Stimulated activated CD4-positive, alpha-beta T cell treated with anti-CD3 and anti-CD28 coated beads, Interleukin-4, amount 100 ng/mL, for 48 hours (primary cell): Measurements from ENCODE around the gene RGMA.
A peak's percentile ranks its signal among the peaks of the same experiment; 100 is the strongest.
"Not testable (repeated sequence)": the region's sequence is repeated elsewhere in the genome, so short reads cannot be mapped to it uniquely, and the experiment has no call there.

Source experiments
- DNase-seq, 2 donors: peaks; one replicate each; pipeline ENCODE4 v3.0.0-alpha.2; 2020; ENCODE audit warnings: low read depth in 2 of 2

RGMA gene

GRCh38 chr15:93034512-93034911 lies 54.5 kb downstream of the RGMA start:
- DNase-seq: no peak

GRCh38 chr15:93033434-93034045 lies 55.5 kb downstream of the RGMA start:
- no peak for DNase-seq

GRCh38 chr15:93032515-93033206 lies 56.4 kb downstream of the RGMA start:
- DNase-seq: not testable (repeated sequence)

GRCh38 chr15:93031557-93032384 lies 57.2 kb downstream of the RGMA start:
- DNase-seq: not testable (repeated sequence)

DNA sequence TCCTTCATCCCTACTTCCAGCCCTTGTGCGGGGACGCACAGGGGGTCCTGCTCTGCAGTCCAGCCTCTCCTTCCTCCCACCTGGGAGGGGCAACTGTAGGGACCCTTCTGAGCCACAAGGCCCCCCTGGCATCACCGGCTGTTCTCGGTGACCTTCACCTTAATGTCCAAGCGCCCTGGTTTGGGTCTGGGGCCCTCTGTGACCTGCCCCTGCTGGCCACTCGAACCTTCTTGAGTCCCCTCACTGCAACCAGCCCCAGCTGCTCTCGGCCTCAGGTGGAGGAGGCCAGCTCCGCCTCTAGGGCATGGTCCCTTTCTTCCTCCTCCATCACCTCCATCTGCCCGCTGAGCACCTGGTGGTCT lies 57.9 kb downstream of the RGMA start:
- DNase-seq: no peak

DNA sequence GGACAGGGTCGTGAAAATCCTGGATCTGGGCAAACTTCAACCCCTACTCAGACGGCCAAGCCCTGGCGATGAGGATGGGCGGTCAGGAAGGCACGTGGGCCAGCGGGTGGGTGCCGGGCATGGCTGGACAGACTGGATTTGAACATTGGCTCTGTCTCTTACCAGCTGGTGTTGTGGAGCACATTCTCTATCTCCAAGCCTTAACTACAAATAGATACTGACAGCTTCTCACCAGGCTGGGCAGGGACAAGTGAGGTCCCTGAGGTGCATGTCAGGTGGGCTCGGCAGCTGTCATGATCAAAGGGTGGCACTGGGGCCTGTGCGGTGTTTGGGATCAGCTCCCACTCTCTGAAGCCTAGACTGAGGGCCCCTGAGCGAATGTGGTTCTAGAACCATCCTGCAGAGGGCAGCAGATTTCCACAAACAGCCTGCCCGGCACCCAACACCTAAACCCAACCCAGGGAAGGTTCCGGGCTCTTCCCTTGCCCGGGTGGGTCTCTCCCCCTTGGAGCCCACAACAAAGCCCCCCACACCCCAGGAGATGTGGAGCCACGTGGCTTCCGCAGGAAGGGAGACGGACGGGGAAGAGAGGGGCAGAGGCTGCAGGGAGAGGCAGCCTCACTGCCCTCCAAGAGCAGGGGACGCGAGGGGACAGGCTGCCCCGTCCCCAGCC lies 58.4 kb downstream of the RGMA start:
- DNase-seq: peak; percentile 46 to 57

DNA sequence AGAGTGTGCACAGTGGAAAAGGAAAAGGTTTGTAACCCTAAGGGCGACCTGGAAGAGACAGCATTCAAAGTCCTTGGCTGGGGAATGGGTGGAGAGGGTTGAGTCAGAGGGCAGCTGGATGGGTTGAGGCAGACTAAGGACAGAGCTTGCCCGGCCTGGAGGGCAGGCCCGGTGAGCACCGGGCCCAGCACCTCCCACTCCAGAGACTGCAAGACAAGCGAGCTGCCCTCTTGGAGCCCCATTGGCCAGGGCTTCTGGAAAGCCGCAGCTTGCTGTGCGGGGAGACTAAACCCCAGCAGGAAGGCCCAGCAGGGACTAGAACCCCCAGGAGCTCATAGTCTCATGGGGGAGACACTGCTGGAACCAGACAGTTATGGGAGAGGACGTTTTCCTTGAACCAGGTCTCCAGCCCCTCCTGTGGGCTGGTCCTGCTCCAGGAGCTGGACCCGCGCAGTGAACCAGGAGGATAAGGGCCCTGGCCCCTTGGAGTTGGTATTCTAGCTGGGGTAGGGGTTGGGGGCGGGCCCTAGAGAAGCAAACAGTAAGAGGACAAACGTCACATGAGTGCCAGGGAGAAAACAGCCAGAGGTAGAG lies 59.1 kb downstream of the RGMA start:
- DNase-seq: no peak

- DNase-seq: no peak
Observed at GRCh38 chr15:93029214-93029835, 59.7 kb downstream of the RGMA start.

GRCh38 chr15:93028632-93029213 lies 60.3 kb downstream of the RGMA start:
- DNase-seq: peak in 1 of 2 donors; percentile 23

- no peak for DNase-seq
Observed at GRCh38 chr15:93028111-93028631, 60.8 kb downstream of the RGMA start.

DNA sequence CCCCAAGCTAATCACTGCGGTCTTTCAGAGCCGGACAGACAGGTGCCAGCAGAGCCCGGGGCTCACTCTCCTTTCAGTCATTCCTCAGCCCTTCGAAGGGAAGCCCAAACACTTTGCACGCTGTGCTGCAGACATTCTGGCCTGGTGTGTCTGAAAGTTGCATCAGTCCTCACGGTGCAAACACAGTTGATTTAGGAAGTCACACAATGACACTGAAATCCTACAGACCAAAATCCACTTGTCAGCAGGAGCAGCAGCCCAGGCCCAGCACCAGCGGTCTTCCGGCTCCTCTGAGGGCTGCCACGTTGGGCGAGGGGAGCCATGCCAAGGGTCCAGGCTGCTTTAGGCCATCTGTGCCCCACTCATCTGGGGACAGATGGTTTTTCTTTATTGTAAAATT lies 61.6 kb downstream of the RGMA start:
- DNase-seq: no peak

DNA sequence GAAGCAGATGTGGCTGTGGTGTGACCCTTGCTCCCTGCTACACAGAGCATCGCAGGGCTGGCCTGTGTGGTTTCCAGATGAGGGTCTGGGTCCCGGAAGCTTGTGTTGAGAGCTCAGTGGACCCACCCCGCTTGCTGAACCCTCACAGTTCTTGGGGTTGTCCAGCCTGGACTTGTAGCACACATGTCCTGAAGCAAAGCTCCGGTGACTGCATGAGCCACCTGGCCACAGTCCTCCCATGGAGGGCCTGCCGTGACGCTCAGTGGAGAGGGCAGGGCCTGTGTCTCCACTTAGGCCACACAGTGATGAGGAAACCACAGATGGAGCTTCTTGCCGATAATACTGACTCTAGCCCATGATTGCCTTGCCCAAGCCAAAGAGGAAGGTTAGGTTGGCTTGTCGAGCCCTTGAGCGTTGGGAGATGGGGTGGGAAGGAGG lies 62.6 kb downstream of the RGMA start:
- DNase-seq: no peak

DNA sequence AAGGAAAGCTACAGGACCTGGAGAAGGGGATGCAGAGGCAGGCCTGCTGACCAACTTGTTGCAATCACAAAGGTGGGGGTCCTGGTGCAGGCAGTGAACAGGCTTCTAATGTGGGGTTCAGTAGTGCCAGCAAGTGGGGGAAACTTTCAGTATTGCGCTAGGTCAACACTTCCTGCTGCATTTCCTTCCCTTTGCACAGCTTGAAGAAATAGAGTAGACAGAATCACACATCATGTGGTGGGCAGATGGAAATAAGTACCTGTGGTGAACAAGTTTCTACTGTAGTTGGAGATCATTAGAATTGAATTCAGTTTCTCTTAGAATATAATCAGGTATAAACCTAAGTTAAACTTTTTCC lies 63.4 kb downstream of the RGMA start:
- DNase-seq: no peak

GRCh38 chr15:93024716-93025624 lies 64.0 kb downstream of the RGMA start:
- DNase-seq: no peak

- no peak for DNase-seq
Observed at GRCh38 chr15:93024293-93024692, 64.7 kb downstream of the RGMA start.

DNA sequence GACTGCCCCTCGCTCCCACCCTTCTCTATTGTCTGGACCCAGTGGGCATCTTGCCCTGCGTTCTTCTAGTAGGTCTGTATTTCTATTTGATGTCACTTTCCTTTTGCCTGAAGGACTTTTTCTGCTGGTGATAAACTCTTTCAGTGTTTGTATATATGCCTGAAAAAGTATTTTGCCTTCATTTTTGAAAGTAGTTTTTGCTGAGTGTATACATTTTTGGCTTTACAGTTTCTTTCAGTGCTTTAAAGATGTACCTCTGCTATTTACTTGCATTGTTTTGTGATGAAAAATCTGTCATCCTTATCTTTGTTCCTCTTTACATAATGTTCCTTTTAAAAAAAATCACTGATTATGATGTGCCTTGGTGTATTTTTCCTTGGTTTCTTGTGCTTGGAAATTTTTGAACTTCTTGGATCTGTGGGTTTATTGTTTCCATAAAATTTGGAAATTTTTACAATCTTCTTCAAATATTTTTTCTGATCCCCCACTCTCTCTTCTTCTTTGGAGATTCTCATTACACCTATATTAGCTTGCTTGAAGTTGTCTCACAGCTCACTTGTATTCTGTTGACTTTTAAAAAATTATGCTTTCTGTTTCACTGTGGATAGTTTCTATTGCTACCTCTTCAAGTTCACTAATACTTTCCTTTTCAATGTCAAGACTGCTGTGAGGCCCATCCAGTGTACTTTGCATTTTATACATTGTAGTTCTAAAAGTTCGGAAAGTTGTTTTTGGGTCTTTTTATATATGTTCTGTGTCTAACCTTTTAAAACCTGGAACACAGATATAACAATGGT lies 67.8 kb downstream of the RGMA start:
- no peak for DNase-seq

DNA sequence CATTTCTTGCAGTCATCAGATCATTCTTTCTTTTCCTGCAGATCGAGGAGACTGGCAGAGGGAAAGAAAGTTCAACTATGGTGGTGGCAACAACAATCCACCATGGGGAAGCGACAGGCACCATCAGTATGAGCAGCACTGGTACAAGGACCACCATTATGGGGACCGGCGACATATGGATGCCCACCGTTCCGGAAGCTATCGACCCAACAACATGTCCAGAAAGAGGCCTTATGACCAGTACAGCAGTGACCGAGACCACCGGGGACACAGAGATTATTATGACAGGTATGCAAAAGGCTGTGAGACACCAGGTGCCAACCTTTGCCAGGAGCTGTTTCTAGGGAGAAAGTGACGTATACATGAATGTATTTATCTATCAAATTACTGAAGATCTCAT lies 69.0 kb downstream of the RGMA start:
- DNase-seq: no peak

GRCh38 chr15:93019090-93019489 lies 69.9 kb downstream of the RGMA start:
- DNase-seq: no peak

DNA sequence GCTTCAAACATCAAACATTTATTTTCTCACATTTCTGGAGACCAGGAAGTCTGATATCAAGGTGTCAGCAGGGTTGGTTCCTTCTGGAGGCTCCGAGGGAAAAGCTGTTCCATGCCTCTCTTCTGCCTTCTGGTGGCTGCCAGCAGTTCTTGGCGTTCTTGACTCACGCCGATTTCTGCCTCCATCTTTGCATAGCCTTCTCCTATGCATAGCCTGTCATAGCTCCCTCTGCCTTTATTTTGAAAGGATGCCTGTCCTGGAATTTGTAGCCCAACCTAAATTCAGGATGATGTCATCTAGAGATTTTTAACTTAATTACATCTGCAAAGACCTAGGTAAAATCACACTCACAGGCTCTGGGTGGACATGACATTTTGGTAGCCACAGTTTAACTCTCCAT lies 70.4 kb downstream of the RGMA start:
- DNase-seq: no peak
